ENCODE data around the gene PIF1. TPM values are rescaled to one million over a fixed set of nuclear protein-coding genes. Genes with fewer than 3 reads are reported as not detected.
A peak's percentile ranks its signal among the peaks of the same experiment; 100 is the strongest.

Gene PIF1
- total RNA-seq, 1 experiment from 2014 or later = 13.4 TPM

GRCh38 chr15:64847448-64847847, 22.0 kb upstream of the PIF1 start:
- H3K27ac Mint-ChIP-seq (ENCODE audit: low read depth, unreplicated experiment) = no peak overlapping the region
- CTCF ChIA-PET = interaction anchor here (1.0 kb wide), 1 partner anchor 13 kb away, joined by 4 read pairs; no protein-coding TSS in a partner anchor
- intact Hi-C loops (cut with micrococcal nuclease) = no loop called here
- no peaks in the 10 kb centered on the region for H3K27me3 Mint-ChIP-seq (ENCODE audit: insufficient read depth, unreplicated experiment)
- H3K36me3 Mint-ChIP-seq (ENCODE audit: insufficient read depth, unreplicated experiment) = no peaks in the 10 kb centered on the region
- DNase-seq (ENCODE audit: unreplicated experiment) = no peak
- TF ChIP-seq CTCF (IDR thresholded peaks at IDR 0.05; ENCODE audit: unreplicated experiment) = no peak
- POLR2A ChIA-PET = interaction anchor here (0.9 kb wide), 1 partner anchor 457 kb away, joined by 3 read pairs; the partner anchor contains the start of gene RNU5B-1
- BruUV-seq (replicated peaks) = no TSS peak
- no peak overlapping the region for H3K4me3 Mint-ChIP-seq (ENCODE audit: unreplicated experiment)
- H3K9me3 Mint-ChIP-seq (ENCODE audit: unreplicated experiment) = no peaks in the 10 kb centered on the region
- H3K4me1 Mint-ChIP-seq (ENCODE audit: insufficient read depth, unreplicated experiment) = peaks cover 23% of the 10 kb centered on the region

GRCh38 chr15:64847016-64847415, 21.6 kb upstream of the PIF1 start:
- H3K36me3 Mint-ChIP-seq (ENCODE audit: insufficient read depth, unreplicated experiment) = no peaks in the 10 kb centered on the region
- no peak overlapping the region for H3K4me3 Mint-ChIP-seq (ENCODE audit: unreplicated experiment)
- DNase-seq (ENCODE audit: unreplicated experiment) = no peak
- H3K27me3 Mint-ChIP-seq (ENCODE audit: insufficient read depth, unreplicated experiment) = no peaks in the 10 kb centered on the region
- no peaks in the 10 kb centered on the region for H3K9me3 Mint-ChIP-seq (ENCODE audit: unreplicated experiment)
- ChIA-PET CTCF (no interaction called here), POLR2A (interaction anchor here (0.9 kb wide), 1 partner anchor 457 kb away, joined by 3 read pairs; the partner anchor contains the start of gene RNU5B-1)
- no peak overlapping the region for H3K27ac Mint-ChIP-seq (ENCODE audit: low read depth, unreplicated experiment)
- no TSS peak for BruUV-seq (replicated peaks)
- peaks cover 27% of the 10 kb centered on the region for H3K4me1 Mint-ChIP-seq (ENCODE audit: insufficient read depth, unreplicated experiment)
- intact Hi-C loops (cut with micrococcal nuclease) = no loop called here
- TF ChIP-seq CTCF (IDR thresholded peaks at IDR 0.05; ENCODE audit: unreplicated experiment) = no peak

GRCh38 chr15:64845831-64846595, 20.6 kb upstream of the PIF1 start:
- ChIA-PET CTCF (no interaction called here), POLR2A (interaction anchor here (0.6 kb wide), 1 partner anchor 185 kb away, joined by 3 read pairs; no protein-coding TSS in a partner anchor)
- H3K36me3 Mint-ChIP-seq (ENCODE audit: insufficient read depth, unreplicated experiment) = no peaks in the 10 kb centered on the region
- intact Hi-C loops (cut with micrococcal nuclease) = no loop called here
- H3K4me1 Mint-ChIP-seq (ENCODE audit: insufficient read depth, unreplicated experiment) = peaks cover 20% of the 10 kb centered on the region
- H3K4me3 Mint-ChIP-seq (ENCODE audit: unreplicated experiment) = no peak overlapping the region
- BruUV-seq (replicated peaks) = no TSS peak
- no peaks in the 10 kb centered on the region for H3K27me3 Mint-ChIP-seq (ENCODE audit: insufficient read depth, unreplicated experiment)
- peak overlapping the region; percentile 23 for H3K27ac Mint-ChIP-seq (ENCODE audit: low read depth, unreplicated experiment)
- TF ChIP-seq CTCF (IDR thresholded peaks at IDR 0.05; ENCODE audit: unreplicated experiment) = no peak
- no peaks in the 10 kb centered on the region for H3K9me3 Mint-ChIP-seq (ENCODE audit: unreplicated experiment)
- DNase-seq (ENCODE audit: unreplicated experiment) = no peak

- Mint-ChIP-seq H3K4me1 (ENCODE audit: insufficient read depth, unreplicated experiment) (peaks cover 19% of the 10 kb centered on the region), H3K9me3 (ENCODE audit: unreplicated experiment) (no peaks in the 10 kb centered on the region), H3K27me3 (ENCODE audit: insufficient read depth, unreplicated experiment) (no peaks in the 10 kb centered on the region), H3K4me3 (ENCODE audit: unreplicated experiment) (no peak overlapping the region), H3K36me3 (ENCODE audit: insufficient read depth, unreplicated experiment) (peaks cover 6% of the 10 kb centered on the region), H3K27ac (ENCODE audit: low read depth, unreplicated experiment) (peak overlapping the region; percentile 29)
- no peak for TF ChIP-seq CTCF (IDR thresholded peaks at IDR 0.05; ENCODE audit: unreplicated experiment)
- DNase-seq (ENCODE audit: unreplicated experiment) = no peak
- no TSS peak for BruUV-seq (replicated peaks)
- ChIA-PET POLR2A (interaction anchor here (0.6 kb wide), 1 partner anchor 186 kb away, joined by 3 read pairs; no protein-coding TSS in a partner anchor), CTCF (no interaction called here)
- intact Hi-C loops (cut with micrococcal nuclease) = no loop called here
Observed at GRCh38 chr15:64845183-64845611, 19.8 kb upstream of the PIF1 start.

Data from MCF 10A (cell line).